Lower leg skin (tissue), 4 donors: Measurements from ENCODE around the gene GAS1. TPM values are rescaled to one million over a fixed set of nuclear protein-coding genes. Genes with fewer than 3 reads are reported as not detected.
A peak's percentile ranks its signal among the peaks of the same experiment; 100 is the strongest.

Experiments
- DNase-seq, 2 donors: peaks; one replicate each; pipeline ENCODE4 v3.0.0-alpha.2; 2019; ENCODE audit warnings: low spot score in 2 of 2
- H3K4me3 ChIP-seq: fragments of 200-600 bp; sonication (generic); 2 replicates; pipeline ENCODE4 v1.5.1; 2017; ENCODE audit warnings: mild to moderate bottlenecking, low read depth; ENCODE audit not compliant: poor library complexity, severe bottlenecking
- POLR2A ChIP-seq, 2 donors: fragments of 450-650 bp; IDR thresholded peaks; one replicate each; pipeline ENCODE4 v1.6.1; 2016 to 2017; ENCODE audit warnings: antibody characterized with exemption in 2 of 2, mild to moderate bottlenecking in 1 of 2, moderate library complexity in 1 of 2
- WGBS, 2 donors: methylation state at CpG; one replicate each; pipeline ENCODE4 v1.1.5; 2018; 5-methylcytosine and 5-hydroxymethylcytosine counted together
- intact Hi-C: fragments of 100-400 bp; cut with DNase I; formaldehyde crosslinking; loops from one replicate; pipeline ENCODE4 v1.15.0; 2023; ENCODE audit warnings: low total_unique reads
- total RNA-seq, 4 donors: library from RNA; depleted of rRNA; stranded (reverse); fragments of >200 nt; gene quantifications; one replicate each; pipeline ENCODE4 v1.1.0, GENCODE V29; 2016
- TF ChIP-seq, protein P1 (sequence below), 3 donors: fragments of 450-650 bp; IDR thresholded peaks; one replicate each; pipeline ENCODE4 v1.5.1; 2016; ENCODE audit warnings: antibody characterized with exemption in 3 of 3, mild to moderate bottlenecking in 3 of 3, moderate library complexity in 2 of 3

GAS1 gene, protein sequence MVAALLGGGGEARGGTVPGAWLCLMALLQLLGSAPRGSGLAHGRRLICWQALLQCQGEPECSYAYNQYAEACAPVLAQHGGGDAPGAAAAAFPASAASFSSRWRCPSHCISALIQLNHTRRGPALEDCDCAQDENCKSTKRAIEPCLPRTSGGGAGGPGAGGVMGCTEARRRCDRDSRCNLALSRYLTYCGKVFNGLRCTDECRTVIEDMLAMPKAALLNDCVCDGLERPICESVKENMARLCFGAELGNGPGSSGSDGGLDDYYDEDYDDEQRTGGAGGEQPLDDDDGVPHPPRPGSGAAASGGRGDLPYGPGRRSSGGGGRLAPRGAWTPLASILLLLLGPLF
- total RNA-seq: 10 to 100 TPM; 45.5 to 80.3 (median 61.0) TPM

DNA sequence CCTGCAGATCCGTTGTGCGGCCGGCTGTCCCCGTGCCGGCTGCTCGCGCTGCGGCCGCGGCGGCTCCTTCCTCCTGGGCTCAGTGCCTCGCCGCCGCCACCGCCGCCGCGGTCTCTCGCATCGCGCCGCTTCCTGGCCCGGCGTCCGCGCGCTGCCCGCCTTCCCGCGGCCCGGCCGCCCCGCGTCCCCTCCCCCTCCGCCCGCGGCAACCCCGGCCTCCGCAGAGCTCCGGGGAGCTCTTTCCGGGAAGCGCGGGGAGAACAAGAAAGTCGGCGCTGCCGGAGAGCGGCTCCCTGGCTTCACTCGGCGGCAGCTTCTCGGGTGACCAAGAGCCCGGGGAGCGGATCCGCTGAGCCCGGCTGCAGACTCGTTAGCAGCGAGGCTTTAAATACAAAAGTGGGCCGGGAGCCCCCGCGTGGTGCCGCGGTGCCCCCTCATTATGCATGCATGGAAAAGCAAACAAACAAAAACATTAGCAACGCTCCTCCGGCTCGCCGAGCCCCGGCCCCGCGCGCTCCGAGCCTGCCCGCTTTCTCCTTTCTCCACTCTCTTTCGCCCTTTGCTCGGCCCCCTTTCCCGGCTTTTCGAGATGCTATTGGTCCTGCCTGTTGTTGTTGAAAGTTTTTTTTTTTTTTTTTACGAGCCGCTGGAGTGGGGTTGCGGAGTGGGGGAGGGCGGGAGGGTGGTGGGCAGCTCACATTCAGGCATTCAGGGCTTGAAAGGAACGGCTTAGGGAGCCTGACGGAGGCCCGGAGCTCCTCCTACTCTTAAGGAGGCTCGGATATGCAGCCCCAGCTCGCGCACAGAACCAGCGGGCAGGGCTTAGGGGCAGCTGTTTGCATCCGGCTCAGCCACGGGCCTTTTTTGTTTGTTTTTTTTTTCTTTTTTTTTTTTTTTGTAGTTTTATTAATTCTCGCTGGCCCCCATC lies at the start of gene GAS1:
TSS of gene GAS1 (minus strand) at position 361 of the 928 bp plus-strand sequence. CDS start 727 bp downstream, outside the sequence.
- TF ChIP-seq POLR2A (IDR thresholded peaks at IDR 0.05): no peak
- TF ChIP-seq, protein P1, sequence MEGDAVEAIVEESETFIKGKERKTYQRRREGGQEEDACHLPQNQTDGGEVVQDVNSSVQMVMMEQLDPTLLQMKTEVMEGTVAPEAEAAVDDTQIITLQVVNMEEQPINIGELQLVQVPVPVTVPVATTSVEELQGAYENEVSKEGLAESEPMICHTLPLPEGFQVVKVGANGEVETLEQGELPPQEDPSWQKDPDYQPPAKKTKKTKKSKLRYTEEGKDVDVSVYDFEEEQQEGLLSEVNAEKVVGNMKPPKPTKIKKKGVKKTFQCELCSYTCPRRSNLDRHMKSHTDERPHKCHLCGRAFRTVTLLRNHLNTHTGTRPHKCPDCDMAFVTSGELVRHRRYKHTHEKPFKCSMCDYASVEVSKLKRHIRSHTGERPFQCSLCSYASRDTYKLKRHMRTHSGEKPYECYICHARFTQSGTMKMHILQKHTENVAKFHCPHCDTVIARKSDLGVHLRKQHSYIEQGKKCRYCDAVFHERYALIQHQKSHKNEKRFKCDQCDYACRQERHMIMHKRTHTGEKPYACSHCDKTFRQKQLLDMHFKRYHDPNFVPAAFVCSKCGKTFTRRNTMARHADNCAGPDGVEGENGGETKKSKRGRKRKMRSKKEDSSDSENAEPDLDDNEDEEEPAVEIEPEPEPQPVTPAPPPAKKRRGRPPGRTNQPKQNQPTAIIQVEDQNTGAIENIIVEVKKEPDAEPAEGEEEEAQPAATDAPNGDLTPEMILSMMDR (IDR thresholded peaks at IDR 0.05): no peak
- peak; percentile 85 to 96 for DNase-seq
- 0 to 1% methylated on average over 38 to 88 of the region's 89 CpGs for WGBS, 2 donors
- peak within 1 kb of the TSS; percentile 83 for H3K4me3 ChIP-seq
- intact Hi-C loops: loop anchor here (5.0 kb wide), 1 partner anchor 375 kb away; no protein-coding TSS in a partner anchor

DNA sequence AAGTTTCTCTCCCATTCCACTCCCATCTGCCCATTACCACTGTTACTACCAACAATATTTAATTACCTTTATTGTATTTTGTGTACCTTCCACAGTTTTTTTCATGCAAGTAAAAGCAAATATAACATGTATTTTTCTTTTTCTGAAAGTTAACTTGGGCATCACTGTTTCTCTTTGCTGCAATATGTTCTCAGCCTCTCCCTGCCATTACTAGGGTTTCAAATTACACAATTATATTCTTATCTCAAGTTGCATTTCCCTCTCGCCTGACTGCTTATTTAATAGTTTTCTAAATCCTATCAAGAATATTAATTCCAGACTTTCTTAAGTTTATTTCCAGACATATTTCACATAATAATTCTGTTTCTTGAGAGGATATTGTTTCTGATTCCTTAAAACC lies 46.9 kb upstream of the GAS1 start:
- no peak for TF ChIP-seq POLR2A (IDR thresholded peaks at IDR 0.05)
- TF ChIP-seq, protein P1 (IDR thresholded peaks at IDR 0.05): no peak
- intact Hi-C loops: no loop called here

DNA sequence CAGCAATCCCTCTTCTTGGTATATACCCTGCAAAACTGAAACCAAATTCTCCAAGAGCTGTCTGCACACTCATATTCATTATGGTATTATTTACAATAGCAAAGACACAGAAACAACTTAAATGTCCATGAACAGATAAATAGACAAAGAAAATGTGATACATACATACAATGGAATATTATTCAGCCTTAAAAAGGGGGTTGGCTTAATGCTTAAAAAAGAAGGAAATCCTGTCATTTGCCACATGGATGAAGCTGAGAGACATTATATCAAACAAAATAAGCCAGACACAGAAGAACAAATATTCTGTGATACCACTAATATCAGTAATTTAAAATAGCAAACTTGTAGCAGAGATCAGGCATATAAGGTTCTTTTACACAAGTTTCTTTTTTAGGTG lies 46.5 kb upstream of the GAS1 start:
- intact Hi-C loops: no loop called here
- no peak overlapping the region for H3K4me3 ChIP-seq
- TF ChIP-seq, protein P1 (IDR thresholded peaks at IDR 0.05): no peak
- TF ChIP-seq POLR2A (IDR thresholded peaks at IDR 0.05): no peak
- no peak for DNase-seq

More for the DNA sequence above, 46.9 kb upstream of the GAS1 start:
- H3K4me3 ChIP-seq: no peak overlapping the region
- no peak for DNase-seq
- WGBS, 2 donors: 30 to 33% methylated on average over 1 of the region's 1 CpG

DNA sequence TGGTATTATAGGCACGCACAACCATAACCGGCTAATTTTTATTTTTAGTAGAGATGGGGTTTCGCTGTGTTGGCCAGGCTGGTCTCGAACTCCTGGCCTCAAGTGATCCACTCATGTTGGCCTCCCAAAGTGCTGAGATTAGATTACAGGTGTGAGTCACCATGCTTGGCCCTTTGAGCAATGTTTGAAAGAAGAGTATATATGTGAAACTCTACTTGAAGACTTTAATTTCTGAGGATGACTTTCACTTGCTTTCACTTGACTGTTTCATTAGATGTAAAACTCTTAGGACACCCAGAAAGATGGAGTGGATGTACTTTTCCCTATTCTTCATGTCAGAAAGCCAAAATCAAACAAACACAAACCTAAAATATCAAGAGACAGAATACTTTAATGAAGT lies 43.8 kb upstream of the GAS1 start:
- WGBS, 2 donors: 74 to 87% methylated on average over 4 of the region's 4 CpGs
- intact Hi-C loops: no loop called here
- no peak for DNase-seq
- no peak for TF ChIP-seq POLR2A (IDR thresholded peaks at IDR 0.05)
- TF ChIP-seq, protein P1 (IDR thresholded peaks at IDR 0.05): no peak
- H3K4me3 ChIP-seq: no peak overlapping the region

DNA sequence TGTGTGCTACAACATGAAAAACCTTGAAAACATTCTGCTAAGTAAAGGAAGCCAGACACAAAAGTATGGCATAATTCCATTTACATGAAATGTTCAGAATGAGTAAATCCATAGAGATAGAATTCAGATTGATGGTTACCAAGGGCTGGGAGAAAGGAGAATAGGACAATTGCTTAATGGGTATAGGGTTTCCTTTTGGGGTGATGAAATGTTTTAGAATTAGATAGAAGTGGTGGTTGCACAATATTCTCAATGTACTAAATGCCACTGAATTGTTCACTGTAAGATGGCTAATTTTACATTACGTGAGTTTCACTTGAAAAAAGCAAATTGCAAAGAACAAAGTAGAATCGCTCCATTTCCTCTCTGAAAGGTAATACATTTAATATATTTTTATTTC lies 43.0 kb upstream of the GAS1 start:
- intact Hi-C loops: no loop called here
- WGBS, 2 donors: 93 to 96% methylated on average over 2 of the region's 2 CpGs
- DNase-seq: no peak
- H3K4me3 ChIP-seq: no peak overlapping the region
- TF ChIP-seq, protein P1 (IDR thresholded peaks at IDR 0.05): no peak
- no peak for TF ChIP-seq POLR2A (IDR thresholded peaks at IDR 0.05)
